Measurements from ENCODE around the gene NELFB. TPM values are rescaled to one million over a fixed set of nuclear protein-coding genes. Genes with fewer than 3 reads are reported as not detected.

Gene NELFB
- total RNA-seq, 1 experiment from 2014 or later: 95.0 TPM

GRCh38 chr9:137316012-137316981 is 61.2 kb downstream of the NELFB start (continued):
- TF ChIP-seq PRDM15 (CRISPR knock-in tag; IDR thresholded peaks at IDR 0.05) (no peak), ERG (CRISPR knock-in tag; IDR thresholded peaks at IDR 0.05) (no peak), MAX (CRISPR knock-in tag; IDR thresholded peaks at IDR 0.05) (peak; percentile 73), ZBTB43 (CRISPR knock-in tag; IDR thresholded peaks at IDR 0.05) (0 out of 2 replicates have a peak, but pooled peaks have one; percentile 61), HMGA2 (CRISPR knock-in tag; IDR thresholded peaks at IDR 0.05) (no peak), NFATC4 (CRISPR knock-in tag; IDR thresholded peaks at IDR 0.05) (no peak), NR3C1 (CRISPR knock-in tag; conservative IDR thresholded peaks at IDR 0.05; ENCODE audit: low read depth) (no peak), STAT6 (CRISPR knock-in tag; conservative IDR thresholded peaks at IDR 0.05; ENCODE audit: low read depth) (no peak), PRRX2 (CRISPR knock-in tag; IDR thresholded peaks at IDR 0.05) (no peak), SP1 (CRISPR knock-in tag; conservative IDR thresholded peaks at IDR 0.05) (peak; percentile 58), JAZF1 (CRISPR knock-in tag; IDR thresholded peaks at IDR 0.05) (no peak), FOXP1 (CRISPR knock-in tag; IDR thresholded peaks at IDR 0.05; ENCODE audit: borderline replicate concordance) (0 out of 2 replicates have a peak, but pooled peaks have one; percentile 40), ATF6 (CRISPR knock-in tag; IDR thresholded peaks at IDR 0.05) (no peak), USF1 (CRISPR knock-in tag; IDR thresholded peaks at IDR 0.05) (no peak), MYBL2 (CRISPR knock-in tag; IDR thresholded peaks at IDR 0.05) (peak; percentile 99), IRF1 (CRISPR knock-in tag; IDR thresholded peaks at IDR 0.05) (no peak), ZNF232 (CRISPR knock-in tag; IDR thresholded peaks at IDR 0.05) (peak; percentile 50; the same call in 1 of the 2 replicates), ZNF317 (CRISPR knock-in tag; IDR thresholded peaks at IDR 0.05; ENCODE audit: borderline replicate concordance, low read depth) (no peak), E2F4 (CRISPR knock-in tag; IDR thresholded peaks at IDR 0.05; ENCODE audit: borderline replicate concordance, low read depth) (no peak), RELA (CRISPR knock-in tag; IDR thresholded peaks at IDR 0.05; ENCODE audit: borderline replicate concordance) (0 out of 2 replicates have a peak, but pooled peaks have one; percentile 43)

Data from WTC11 (cell line).